GM11168 (cell line): ENCODE measurements around the gene C2orf76.
"Not testable (repeated sequence)": the region's sequence is repeated elsewhere in the genome, so short reads cannot be mapped to it uniquely, and the experiment has no call there.

Experiments
- in situ Hi-C: fragments of 300-500 bp; cut with MboI; formaldehyde crosslinking; loops from one replicate; pipeline ENCODE4 v1.12.0; 2022; ENCODE audit warnings: low sequenced_read_pairs; ENCODE audit not compliant: unreplicated experiment

C2orf76 gene

DNA sequence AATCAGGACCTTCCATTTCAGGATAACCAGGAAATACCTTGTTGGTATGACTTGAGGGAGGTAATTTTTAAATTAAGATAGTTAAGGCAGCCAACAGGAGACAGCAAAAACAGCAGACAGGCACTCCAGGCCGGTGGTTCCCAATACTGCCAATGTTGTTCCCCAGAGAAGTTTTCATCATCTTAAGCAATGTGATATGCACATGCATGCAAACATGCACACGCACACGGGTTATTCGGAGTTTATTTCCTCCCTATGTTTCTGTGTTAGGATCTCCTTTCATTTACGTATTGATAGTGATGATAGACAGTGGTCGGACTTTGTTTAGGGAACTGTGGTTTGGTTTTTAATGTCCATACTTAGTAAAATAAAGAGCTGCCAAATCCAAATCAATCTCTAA is 87.7 kb downstream of the C2orf76 start:
- in situ Hi-C loops = no loop called here

DNA sequence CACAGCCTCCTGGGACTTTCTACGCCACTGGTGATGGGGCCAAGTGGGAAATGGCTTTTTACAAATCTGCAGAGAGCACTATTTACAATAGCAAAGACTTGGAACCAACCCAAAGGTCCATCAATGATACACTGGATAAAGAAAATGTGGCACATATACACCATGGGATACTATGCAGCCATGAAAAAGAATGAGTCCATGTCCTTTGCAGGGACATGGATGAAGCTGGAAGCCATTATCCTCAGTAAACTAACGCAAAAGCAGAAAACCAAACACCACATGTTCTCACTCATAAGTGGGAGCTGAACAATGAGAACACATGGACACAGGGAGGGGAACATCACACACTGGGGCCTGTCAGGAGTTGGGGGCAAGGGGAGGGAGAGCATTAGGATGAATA is 88.2 kb downstream of the C2orf76 start:
- in situ Hi-C loops = not testable (repeated sequence)

DNA sequence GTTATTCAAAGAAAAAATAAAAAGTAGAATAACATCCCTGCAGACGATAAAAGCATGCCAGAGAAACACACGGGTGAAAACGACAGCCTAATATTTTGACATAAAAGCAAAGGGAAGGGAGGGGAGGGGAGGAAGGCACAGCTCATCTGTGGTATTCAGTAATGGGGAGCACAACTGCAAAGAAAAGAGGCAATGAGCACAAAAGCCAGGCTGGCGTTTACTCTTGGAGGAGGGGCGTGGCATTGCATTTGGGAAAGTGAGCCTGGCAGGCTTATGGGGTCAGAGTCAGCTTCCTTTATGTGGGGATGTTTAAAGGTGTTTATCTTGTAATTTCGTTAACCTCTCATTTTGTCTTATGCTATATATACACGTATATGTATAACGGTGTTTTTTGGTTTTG is 89.8 kb downstream of the C2orf76 start:
- in situ Hi-C loops = no loop called here

- in situ Hi-C loops = no loop called here
Measured at GRCh38 chr2:119267604-119268003, 99.0 kb downstream of the C2orf76 start.

DNA sequence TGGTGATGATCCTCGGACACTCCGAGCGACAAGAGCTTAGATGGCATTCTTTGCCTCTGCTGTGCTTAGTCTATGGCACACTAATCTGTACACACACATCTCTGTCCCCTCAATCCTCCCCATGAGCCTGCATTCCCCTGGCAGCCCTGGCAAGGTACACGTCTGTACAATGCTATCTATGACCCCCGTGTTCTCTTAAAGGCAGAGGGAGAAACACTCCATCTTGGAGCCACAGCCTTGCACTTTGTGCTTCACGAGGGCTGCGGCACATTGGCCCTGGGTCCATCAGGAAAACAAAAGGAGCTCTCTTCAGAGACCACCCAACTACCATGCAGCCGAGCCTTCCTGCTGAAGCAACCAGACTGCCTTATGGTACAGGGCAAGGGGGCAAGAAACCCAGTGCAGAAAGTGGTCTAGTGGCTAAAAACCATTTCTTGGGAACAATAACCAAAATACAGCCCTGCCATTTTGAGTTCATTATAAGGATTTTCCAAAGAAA is 100.5 kb downstream of the C2orf76 start:
- in situ Hi-C loops = no loop called here

- in situ Hi-C loops = no loop called here
Measured at GRCh38 chr2:119265693-119266066, 101.0 kb downstream of the C2orf76 start.

DNA sequence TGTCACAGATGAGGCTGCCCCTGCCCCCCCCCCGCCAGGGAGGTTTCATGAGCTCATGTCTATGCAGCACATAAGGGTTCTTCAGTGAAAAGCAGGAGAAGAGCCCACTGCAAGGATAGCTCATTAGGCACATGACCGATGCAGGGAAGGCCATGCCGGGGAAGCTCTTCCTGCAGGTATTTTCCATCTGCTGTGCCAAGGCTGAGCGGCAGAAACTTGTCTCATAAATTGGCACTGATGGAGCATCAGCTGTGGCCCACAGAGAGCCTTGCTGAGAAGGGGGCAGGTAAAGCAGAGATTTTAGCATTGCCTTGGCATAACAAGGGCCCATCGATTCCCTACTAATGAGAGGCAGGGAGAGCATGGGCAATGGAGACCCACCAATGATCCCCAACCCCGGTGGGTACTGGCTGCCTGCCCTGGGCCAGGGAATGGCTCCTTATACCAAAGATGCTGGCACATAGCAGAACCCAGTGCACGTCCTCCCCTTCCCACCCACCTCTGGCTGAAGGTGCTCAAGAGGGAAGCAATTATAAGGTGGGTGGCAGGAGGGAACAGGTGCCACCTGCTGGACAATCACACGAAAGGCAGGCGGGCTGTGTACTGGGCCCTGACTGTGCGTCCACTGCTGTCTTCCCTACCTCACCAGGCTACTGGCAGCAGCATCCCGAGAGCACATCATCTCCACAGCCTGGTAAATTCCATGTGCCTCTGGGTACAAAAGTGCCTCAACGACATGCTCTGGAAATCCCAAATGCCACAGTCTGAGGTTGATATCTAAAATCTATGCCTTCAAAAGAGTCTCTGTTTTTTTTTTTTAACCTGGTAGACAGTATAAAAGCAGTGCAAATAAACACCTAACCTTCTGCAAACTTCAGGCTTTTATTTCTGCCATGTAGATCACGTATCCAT is 101.6 kb downstream of the C2orf76 start:
- in situ Hi-C loops = no loop called here

- in situ Hi-C loops = no loop called here
Measured at GRCh38 chr2:119263656-119264055, 103.0 kb downstream of the C2orf76 start.

DNA sequence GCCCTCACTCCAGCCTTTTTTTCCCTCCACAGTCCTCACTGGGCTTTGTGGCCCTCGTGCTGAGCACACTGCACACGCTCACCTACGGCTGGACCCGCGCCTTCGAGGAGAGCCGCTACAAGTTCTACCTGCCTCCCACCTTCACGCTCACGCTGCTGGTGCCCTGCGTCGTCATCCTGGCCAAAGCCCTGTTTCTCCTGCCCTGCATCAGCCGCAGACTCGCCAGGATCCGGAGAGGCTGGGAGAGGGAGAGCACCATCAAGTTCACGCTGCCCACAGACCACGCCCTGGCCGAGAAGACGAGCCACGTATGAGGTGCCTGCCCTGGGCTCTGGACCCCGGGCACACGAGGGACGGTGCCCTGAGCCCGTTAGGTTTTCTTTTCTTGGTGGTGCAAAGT is 103.6 kb downstream of the C2orf76 start:
- in situ Hi-C loops = no loop called here

DNA sequence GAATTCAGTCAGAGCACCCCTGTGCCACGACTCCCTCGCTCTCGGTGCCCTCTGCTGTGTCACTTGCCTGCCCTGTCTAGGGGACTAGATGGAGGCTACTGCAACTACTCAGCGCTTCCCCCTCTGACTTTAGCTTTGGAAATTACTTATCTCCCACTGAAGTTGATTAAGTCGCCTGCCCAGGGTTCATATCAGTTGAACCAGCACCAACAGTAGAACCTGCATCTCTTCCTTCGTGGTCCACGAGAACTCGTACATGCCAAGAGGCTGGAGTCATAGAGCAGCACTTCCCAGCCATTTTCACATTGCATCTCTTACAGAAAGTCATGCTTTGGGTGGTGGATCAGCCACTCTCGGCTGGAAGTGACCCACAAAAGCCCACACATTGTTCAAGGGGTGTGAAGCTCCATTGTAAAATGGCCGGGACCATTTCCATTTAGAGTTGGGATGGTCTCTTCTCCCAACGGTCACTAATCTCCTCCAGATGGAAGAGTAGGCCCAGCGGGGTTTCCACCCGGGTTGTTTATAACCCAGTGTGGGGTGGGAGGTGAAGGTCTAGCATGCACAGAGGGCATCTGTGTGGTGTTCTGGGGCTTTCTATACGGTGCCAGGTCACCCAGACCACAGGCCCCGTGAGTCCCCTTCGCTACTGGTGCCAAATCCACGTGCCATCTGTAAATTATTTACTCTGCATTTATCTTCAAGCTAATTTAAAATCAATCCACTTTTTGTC is 105.0 kb downstream of the C2orf76 start:
- in situ Hi-C loops = no loop called here

GRCh38 chr2:119260646-119261492 is 105.8 kb downstream of the C2orf76 start:
- in situ Hi-C loops = no loop called here

DNA sequence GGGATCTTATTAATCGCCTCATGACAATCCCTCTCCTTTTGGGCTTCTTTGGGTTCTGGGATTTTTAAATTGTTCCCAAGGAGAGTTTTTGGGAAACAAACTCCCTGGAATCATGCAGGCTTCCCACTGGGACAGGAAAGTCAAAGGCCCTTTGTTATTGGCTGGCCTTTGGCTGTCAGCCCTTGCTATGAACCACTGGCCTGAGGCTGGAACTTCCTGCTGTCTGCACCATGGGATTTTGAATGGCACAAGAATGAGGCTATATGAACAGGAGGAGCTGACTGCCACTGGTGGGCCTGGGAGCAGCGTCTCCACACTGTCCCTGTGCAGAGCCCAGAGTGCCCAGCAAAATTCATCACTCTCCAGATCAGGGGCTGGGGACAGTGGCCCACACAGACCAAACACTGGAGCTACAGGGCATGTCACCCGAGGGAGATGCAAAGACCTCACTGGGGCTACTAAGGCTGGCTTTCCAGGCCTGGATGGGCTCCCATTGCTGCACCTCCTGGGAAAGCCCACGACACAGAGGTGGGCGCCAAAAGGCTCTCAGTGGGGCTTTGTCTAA is 107.3 kb downstream of the C2orf76 start:
- in situ Hi-C loops = no loop called here

DNA sequence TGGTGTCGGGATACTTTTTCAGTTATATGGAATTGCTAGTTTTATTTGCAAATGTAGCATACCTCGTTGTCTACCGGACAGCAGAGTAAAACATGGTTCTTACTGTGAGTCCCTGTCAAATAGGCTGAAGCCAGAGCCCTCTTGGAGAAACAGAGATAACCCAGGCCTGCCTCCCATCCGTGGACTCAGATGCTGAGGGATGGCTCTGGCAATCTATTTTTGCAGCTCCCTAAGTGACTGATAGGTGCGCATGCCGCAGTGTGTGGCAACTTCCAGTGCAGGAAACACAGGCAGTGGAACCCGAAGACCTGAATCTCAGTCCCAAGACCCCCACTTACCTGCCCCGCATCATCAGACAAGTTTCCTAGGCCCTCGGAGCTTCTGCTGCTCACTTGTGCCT is 109.4 kb downstream of the C2orf76 start:
- in situ Hi-C loops = no loop called here

DNA sequence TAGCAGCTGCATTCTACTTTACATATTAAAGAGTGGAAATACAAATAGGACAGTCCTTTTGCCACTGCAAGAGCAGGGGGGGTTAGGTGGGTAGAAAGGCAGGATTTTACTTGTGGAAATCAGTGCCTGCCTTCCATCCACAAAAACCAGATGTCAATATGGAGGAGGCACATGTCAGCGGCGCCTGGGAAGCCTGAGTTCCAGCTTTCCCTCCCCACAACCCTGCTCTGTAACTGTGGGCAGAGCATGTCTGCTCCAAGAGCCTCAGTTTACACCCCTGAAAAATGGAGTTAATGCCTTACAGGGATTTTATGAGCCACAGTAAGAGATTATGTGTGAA is 110.1 kb downstream of the C2orf76 start:
- in situ Hi-C loops = no loop called here

- in situ Hi-C loops = no loop called here
Measured at GRCh38 chr2:119255760-119256581, 110.7 kb downstream of the C2orf76 start.

GRCh38 chr2:119254601-119255080 is 112.0 kb downstream of the C2orf76 start:
- in situ Hi-C loops = no loop called here

- in situ Hi-C loops = no loop called here
Measured at GRCh38 chr2:119253760-119254600, 112.7 kb downstream of the C2orf76 start.

- in situ Hi-C loops = no loop called here
Measured at GRCh38 chr2:119253114-119253702, 113.4 kb downstream of the C2orf76 start.
